GM19240 (cell line): ENCODE data around the gene TTBK1.

Experiments
- DNase-seq: peaks from one replicate; pipeline ENCODE4 v3.0.0; 2011; ENCODE audit warnings: low spot score; ENCODE audit not compliant: insufficient read length

The TTBK1 gene

DNA sequence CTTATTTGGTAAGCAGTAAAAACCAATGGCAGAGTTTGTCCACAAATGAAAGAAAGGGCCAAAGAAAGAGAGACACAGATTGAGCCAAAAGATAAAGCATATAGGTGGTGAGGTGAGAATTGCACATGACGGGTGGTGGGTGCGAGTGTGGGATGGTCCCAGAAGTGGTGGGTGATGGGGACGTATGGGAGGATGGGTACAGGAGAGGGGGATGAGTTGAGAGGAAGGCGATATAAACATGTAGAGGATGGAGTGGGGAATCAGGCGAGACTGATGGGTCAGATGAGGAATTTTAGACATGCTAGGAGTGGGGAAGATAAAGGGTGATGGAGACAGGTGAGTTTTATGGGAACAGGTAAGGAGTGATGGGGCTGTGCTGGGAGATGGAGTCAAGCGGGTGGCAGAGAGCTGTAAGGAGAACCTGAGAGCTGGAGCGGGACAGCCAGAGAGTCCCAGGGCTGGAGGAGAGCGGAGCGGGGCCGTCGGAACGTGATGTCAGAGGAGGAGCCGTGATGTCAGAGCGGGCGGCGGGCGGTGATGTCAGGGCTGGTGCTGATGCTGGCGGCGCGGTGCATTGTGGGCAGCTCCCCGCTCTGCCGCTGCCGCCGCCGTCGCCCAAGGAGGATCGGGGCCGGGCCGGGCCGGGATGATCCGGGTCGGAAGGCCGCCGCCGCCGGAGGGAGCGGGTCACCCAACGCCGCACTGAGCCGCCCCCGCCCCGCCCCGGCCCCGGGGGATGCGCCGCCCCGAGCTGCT lies at the start of gene TTBK1:
TSS of gene TTBK1 (plus strand) at position 574 of the 756 bp plus-strand sequence. CDS start 3,180 bp downstream, outside the sequence.
- DNase-seq, result no peak

- DNase-seq, result no peak
Observed at GRCh38 chr6:43193929-43194328, 49.4 kb upstream of the TTBK1 start.

DNA sequence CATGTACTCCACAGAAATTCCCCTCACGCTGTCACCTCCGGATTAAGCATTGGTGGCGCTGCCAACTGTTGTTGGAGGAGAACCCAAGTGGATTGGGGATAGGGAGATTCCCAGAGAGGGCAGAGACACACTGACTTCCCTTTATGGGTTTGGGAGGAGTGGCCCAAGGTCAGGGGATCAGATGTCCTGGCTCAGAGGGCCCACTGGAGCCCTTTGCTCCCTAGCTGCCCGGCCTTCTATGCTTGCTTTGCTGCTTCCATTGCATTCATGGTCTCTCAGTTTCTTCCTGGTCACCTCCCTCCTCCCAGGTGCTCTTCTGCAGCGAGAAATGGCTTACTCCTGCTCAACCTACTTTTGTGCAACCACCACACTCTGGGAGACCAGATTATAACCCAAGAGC lies 46.9 kb upstream of the TTBK1 start:
- DNase-seq, result no peak

DNA sequence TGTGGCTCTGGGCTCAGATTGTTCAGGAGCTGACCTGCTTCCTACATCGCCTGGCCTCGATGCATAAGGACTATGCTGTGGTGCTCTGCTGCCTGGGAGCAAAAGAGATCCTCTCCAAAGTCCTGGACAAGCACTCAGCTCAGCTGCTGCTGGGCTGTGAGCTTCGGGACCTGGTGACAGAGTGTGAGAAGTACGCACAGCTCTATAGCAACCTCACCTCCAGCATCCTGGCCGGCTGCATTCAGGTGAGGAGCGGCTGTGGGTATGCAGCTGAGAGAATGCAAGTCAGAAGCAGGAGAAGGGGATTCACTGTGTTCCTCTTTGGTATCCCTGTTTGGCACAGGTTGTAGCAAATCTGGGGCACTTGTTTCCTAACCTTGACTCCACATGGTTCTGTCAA lies 43.4 kb upstream of the TTBK1 start:
- no peak for DNase-seq

- no peak for DNase-seq
Observed at GRCh38 chr6:43200541-43200940, 42.7 kb upstream of the TTBK1 start.

DNA sequence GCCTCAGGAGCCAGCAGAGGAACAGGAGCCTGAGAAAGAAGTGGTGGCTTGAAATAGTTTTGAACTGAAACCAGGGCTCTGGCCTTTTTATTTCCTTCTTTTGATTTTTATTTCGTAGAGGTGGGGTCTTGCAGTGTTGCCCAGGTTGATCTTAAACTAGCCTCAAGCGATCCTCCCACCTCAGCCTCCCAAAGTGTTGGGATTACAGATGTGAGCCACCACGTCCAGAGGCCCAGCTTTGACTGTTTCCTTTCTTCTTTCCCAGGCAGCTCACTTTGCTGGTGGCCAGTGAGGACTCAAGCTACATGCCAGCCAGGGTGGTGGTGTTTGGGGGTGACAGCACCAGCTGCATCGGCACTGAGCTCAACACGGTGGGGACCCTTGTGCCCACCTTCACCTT lies 40.8 kb upstream of the TTBK1 start:
- DNase-seq, result no peak

DNA sequence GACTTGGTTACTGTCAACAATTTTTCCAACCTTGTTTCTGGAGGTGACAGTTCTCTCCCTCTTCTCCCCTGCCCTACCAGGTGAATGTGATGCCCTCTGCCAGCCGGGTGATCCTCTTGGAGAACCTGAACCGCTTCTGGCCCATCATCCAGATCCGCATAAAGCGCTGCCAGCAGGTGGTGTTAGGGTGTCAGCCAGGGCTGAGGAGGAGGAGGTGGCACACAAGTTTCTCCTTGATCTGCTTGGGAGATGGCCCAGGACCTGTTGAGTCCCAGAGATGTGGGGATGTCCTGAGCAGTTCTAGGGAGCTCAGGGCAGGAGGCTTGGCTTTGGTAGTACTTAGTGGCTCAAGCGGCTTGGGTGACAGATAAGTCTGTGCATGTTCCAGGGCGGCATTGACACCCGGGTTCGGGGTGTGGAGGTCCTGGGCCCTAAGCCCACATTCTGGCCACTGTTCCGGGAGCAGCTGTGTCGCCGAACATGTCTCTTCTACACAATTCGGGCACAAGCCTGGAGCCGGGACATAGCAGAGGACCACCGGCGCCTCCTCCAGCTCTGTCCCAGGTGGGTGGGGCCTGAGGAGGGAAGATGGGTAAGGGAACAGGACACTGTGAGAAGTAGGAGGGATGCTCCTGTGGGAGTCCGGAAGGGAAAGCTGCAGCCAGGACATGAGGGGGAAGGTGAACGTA lies 40.1 kb upstream of the TTBK1 start:
- DNase-seq, result no peak

DNA sequence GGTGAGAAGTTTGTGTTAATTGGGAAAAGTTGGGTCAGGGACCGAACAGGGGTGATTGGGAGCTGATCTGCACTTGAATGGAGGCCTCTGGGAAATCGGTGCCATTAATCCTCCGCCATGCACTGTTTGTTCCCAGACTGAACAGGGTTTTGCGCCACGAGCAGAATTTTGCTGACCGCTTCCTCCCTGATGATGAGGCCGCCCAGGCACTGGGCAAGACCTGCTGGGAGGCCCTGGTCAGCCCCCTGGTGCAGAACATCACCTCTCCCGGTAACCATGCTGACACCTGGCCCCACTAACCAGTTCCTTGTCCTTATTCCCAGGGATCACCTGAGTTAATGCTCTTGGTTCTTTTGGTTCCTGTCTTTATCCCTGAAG lies 39.6 kb upstream of the TTBK1 start:
- no peak for DNase-seq

GRCh38 chr6:43204271-43205105 lies 38.8 kb upstream of the TTBK1 start:
- DNase-seq, result no peak

DNA sequence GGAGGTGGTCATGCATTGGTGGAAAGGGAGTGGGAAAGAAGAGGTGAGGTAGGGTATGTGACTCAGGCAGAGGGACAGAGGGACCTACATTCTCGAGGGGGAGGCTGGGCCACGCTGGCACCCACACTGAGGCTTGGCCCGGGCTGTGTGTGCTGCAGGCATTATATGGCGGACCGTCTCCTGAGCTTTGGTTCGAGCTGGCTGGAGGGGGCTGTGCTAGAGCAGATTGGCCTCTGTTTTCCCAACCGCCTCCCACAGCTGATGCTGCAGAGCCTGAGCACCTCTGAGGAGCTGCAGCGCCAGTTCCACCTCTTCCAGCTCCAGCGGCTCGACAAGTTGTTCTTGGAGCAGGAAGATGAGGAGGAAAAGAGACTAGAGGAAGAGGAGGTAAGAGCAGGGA lies 37.4 kb upstream of the TTBK1 start:
- no peak for DNase-seq

- no peak for DNase-seq
Observed at GRCh38 chr6:43207286-43207685, 36.0 kb upstream of the TTBK1 start.

GRCh38 chr6:43211955-43212354 lies 31.3 kb upstream of the TTBK1 start:
- DNase-seq, result no peak

DNA sequence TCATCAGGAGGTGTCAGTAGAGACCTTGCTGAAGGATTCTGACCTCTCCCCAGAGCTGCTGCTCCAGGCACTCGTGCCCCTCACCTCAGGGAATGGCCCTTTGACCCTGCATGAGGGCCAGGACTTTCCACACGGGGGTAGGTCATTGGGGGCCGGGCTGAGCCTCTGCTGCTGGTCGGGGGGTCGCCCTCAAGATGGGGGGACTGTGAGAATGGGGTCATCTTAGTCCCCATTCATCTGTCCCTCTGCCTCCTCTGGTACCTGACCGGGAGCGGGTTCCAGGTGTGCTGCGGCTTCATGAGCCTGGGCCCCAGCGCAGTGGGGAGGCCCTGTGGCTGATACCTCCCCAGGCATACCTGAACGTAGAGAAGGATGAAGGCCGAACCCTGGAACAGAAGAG lies 29.9 kb upstream of the TTBK1 start:
- DNase-seq, result no peak

GRCh38 chr6:43215066-43215465 lies 28.2 kb upstream of the TTBK1 start:
- DNase-seq, result no peak

DNA sequence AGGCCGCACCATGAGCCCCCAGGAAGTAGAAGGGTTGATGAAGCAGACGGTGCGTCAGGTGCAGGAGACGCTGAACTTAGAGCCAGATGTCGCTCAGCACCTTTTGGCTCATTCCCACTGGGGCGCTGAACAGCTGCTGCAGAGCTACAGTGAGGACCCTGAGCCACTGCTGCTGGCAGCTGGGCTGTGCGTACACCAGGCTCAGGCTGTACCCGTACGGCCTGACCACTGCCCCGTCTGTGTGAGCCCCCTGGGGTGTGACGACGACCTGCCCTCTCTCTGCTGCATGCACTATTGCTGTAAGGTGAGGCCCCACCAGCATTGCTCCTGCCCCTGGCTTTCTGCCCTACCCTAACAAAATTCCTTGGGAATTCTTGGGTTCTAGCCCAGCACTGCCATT lies 27.1 kb upstream of the TTBK1 start:
- DNase-seq, result no peak

GRCh38 chr6:43217351-43217750 lies 25.9 kb upstream of the TTBK1 start:
- DNase-seq, result no peak

DNA sequence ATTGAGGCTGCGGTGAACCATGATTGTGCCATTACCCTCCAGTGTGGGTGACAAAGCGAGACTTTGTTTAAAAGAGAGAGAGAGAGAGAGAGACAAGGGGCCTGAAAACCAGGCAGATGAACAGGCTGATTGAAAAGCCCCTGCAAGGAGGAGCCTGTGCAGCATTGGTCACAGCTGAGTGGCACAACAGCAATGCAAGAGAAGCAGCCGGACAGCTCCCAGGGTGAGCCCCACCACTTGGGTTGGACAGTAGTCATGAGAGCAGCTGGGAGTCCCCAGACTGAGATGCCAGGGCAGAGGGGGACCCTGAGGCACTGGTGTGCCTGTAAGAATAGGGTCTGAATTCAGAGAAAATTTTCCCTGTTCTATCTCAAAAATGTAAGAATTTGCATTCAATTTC lies 24.2 kb upstream of the TTBK1 start:
- no peak for DNase-seq

GRCh38 chr6:43219814-43220213 lies 23.5 kb upstream of the TTBK1 start:
- DNase-seq, result no peak

GRCh38 chr6:43220439-43220951 lies 22.8 kb upstream of the TTBK1 start:
- DNase-seq, result no peak

- no peak for DNase-seq
Observed at GRCh38 chr6:43221046-43221972, 22.0 kb upstream of the TTBK1 start.
